Inferior parietal cortex (tissue), 1 donor: ENCODE results near the gene IST1.

ENCODE experiments used
- DNase-seq: peaks from one replicate; pipeline ENCODE4 v3.0.0-alpha.2; 2016; ENCODE audit errors: extremely low spot score

The IST1 gene

GRCh38 chr16:71917900-71918299 is 22.6 kb downstream of the IST1 start:
- no peak for DNase-seq

GRCh38 chr16:71919035-71919434 is 23.7 kb downstream of the IST1 start:
- DNase-seq = no peak

GRCh38 chr16:71920658-71921057 is 25.3 kb downstream of the IST1 start:
- DNase-seq = no peak

DNA sequence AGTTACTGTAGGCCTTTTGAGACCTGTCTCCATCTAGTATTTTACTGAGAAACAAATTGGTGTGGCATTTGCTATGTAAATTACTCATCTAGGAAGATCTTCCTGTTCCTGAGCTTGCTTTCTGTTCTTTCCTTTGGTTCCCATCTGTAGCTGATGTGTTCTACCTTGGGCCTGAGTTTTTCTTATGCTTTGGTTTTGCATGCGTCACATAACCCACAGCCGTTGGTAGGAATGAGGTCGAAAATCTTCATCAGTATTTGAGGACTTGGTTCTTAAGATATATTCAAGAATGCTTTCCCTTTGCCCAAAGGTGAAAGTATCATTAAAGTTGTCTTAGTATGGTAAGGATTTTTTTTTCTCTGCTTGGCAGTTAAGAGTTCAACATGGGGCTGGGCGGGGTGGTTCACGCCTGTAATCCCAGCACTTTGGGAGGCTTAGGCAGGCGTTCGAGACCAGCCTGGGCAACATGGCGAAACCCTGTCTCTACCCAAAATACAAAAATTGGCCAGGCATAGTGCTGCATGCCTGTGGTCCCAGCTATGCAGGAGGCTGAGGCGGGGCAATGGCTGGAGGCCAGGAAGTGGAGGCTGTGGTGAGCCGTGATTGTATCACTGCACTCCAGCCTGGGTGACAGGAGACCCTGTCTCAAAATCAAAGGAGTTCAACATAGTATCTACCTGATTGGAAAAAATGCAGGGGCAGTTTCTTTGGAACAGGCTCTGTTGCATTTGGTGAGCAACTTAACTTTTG is 28.8 kb downstream of the IST1 start:
- DNase-seq = no peak

DNA sequence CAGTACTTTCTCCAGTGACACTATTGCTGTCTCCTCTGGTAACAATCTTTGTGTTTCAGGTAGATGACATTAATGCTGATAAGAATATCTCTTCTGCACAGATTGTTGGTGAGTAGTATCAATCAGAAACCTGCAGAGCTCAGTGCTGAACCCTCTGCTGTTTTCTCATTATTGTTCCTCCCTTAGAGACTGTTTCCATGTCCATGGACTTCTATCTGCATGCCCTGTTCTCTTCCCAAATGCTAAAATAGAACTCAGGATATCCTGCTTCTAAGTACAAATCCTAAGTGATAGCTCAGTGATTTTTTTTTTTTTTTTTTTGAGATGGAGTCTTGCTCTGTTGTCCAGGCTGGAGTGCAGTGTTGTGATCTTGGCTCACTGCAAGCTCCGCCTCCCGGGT is 29.4 kb downstream of the IST1 start:
- no peak for DNase-seq

DNA sequence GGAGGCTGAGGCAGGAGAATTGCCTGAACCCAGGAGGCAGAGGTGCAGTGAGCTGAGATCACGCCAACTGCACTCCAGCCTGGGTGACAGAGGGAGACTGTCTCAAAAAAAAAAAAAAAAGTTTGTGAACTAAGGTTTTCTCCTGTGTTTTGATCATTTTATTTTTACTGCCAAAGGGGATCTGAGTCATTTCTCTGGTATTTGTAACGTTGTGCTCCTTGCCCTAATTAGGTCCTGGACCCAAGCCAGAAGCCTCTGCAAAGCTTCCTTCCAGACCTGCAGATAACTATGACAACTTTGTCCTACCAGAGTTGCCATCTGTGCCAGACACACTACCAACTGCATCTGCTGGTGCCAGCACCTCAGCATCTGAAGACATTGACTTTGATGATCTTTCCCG is 32.1 kb downstream of the IST1 start:
- DNase-seq = no peak

DNA sequence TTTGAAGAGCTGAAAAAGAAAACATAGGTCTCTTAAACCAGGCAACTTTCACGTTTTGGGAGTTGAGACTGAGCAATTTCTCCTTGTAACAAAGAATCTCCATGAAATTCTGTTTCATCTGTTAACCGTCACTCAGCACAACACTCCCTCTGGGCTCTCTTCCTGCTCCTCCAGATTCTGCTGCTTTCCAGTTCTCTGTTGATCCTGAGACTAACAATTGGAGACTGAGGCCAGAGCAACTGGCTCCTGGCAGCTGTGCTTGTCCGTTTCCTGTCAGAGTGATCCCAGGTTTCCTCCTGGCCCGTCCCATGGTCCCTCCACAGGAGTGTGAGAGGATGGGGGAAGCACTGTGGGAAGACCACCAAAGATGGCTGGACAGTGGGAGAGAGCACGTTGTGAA is 32.5 kb downstream of the IST1 start:
- DNase-seq = no peak

DNA sequence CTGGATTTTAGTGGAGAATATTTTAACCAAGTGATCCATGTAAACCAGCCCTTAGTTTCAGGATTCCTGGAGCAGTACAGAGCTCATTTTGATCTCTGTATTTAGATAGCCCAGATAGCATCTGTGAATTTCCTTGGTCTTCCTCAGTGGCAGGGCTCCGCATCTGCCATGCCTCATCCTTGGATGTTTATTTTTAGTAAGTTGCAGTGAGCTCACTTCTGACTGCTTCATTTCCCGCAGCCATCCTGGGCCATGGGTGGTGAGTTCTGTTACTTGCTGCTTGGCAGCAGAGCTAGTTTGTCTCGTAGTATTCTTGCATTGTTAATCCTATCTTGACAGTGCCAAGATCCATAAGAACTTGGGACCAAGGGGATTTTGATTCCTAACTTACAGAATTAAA is 33.7 kb downstream of the IST1 start:
- DNase-seq = peak; percentile 36

DNA sequence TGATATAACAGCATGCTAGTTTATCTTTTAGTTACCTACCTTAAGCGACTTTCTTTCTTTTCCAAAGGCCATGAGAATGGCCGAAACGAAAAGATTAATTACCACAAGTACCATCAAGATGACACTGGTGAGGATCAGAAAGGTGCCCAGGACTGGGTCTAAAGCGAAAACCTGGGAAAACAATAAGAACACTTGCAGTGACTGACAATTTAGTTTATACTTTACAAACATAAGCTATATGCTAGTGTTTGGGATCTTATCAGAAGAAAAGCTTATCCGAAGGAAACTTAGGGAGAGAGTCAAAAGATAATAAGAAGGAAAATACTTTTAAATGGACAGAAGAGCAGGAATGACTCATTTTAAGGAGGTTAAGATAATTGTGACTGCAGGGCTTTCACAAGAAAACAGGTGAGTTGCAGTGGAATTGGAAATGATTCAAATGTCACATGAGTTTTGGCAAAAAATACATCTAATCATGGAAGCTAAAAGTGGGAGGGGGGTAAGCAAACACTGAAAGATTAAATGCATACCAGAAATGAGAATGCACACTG is 34.8 kb downstream of the IST1 start:
- DNase-seq = no peak

GRCh38 chr16:71931001-71931400 is 35.7 kb downstream of the IST1 start:
- no peak for DNase-seq

GRCh38 chr16:71931599-71931998 is 36.3 kb downstream of the IST1 start:
- DNase-seq = no peak

DNA sequence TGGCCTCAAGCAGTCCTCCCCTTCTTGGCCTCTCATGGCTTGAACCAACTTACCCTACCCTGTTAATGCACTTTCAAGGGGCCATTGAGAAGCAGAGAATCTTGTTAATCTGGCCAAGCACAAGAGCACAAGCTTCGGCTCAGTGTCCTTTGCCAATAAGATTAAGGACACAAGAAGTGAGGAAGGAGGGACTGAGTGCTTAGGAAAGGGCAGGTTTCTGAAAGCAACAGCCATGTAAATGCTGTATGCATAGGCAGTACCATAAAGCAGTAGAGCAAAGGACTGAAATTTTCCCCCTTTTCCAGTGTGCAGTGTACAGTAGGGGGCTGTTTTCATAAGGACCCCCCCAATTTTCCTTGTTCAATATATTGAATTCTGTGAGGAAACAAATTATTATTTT is 37.7 kb downstream of the IST1 start:
- DNase-seq = no peak

- DNase-seq = no peak
Measured at GRCh38 chr16:71933913-71934695, 38.8 kb downstream of the IST1 start.

DNA sequence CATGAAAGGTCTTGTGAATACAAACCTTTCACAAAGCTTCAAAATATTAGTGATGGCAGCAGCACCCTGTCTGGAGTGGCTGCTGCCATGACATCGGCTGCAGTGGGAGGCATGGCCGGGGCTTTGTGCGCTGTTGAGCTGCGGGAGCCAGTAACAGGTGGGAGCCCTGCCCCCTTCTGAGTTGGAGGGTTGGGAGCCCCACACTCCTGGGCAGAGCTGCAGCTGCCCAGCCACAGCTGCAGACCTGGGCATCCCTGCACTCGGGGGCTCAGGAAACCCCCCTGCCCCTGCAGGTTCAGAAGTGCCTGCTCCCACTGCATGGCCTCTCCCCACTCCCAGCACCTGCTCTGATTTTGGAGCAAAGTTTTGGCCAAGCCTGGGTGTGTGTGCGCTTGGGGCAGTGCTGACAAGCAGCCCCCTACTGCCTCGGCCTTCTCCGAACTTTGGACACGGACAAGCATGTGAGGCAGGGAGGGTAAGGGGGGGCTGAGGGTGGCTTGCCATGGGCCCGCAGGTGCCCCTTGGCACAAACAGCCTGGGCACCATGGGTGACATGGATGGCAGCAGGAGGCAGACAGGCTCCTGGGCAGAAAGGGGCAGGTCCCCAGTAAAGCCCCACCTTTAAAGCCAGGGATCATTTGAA is 42.7 kb downstream of the IST1 start:
- DNase-seq = no peak

- no peak for DNase-seq
Measured at GRCh38 chr16:71943887-71944286, 48.6 kb downstream of the IST1 start.

DNA sequence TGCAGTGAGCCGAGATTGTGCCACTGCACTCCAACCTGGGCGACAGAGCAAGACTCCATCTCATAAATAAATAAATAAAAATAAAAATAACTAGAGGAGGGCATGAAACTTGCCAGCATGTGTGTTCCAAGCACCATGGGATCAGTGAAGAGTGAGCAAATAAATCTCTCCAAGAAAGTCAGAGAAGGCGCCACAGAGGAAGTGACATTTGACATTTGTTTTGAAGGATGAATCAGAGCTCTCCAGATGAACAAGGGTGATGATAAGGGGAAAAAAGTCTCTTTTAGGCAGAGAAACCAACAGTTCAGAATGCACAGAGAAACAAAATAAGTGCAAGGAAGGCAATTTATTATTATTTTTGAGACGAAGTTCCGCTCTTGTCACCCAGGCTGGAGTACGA is 50.3 kb downstream of the IST1 start:
- no peak for DNase-seq

DNA sequence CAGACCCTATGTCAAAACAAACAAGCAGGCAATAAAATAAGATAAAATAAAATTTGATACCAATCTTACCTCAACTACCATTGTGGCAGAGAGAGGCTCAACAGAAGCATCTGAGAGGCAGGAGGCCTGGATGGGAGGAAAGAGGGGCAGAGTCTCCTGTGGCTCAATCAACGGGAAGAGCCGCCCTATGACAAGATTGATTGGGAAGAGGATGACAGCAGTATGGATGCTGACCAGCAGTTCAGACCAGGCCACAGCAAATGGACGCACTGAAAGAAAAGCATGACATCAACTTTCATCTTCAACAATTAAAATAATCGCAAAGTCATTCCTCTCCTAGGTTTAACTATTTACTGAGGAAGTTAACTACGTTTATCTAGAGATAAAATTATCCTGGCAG is 57.5 kb downstream of the IST1 start:
- DNase-seq = no peak

- DNase-seq = no peak
Measured at GRCh38 chr16:71954180-71954579, 58.8 kb downstream of the IST1 start.

DNA sequence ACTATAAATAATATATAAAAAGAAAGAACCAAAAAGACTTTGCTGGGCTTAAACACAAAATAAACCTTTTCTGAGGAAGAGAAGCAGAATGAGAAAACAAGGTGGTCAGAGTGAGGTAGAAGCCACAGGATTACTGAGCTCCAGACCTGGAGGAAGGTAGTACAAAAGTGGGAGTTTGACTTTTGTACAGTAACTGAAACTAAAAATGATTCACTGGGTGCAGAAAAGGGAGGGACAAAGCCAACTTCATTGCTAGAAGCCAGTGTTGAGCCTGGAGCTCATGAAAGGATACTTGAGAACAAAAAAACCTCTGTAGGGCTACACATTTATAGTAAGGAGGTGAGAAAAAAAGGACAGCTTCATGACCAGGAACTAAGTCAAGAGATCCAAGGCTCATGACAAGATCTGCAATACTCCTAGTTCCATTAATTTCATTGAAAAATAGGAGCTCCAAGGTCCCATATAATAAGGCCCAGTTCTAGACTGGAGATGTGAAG is 59.4 kb downstream of the IST1 start:
- no peak for DNase-seq

GRCh38 chr16:71956486-71956885 is 61.2 kb downstream of the IST1 start:
- no peak for DNase-seq

DNA sequence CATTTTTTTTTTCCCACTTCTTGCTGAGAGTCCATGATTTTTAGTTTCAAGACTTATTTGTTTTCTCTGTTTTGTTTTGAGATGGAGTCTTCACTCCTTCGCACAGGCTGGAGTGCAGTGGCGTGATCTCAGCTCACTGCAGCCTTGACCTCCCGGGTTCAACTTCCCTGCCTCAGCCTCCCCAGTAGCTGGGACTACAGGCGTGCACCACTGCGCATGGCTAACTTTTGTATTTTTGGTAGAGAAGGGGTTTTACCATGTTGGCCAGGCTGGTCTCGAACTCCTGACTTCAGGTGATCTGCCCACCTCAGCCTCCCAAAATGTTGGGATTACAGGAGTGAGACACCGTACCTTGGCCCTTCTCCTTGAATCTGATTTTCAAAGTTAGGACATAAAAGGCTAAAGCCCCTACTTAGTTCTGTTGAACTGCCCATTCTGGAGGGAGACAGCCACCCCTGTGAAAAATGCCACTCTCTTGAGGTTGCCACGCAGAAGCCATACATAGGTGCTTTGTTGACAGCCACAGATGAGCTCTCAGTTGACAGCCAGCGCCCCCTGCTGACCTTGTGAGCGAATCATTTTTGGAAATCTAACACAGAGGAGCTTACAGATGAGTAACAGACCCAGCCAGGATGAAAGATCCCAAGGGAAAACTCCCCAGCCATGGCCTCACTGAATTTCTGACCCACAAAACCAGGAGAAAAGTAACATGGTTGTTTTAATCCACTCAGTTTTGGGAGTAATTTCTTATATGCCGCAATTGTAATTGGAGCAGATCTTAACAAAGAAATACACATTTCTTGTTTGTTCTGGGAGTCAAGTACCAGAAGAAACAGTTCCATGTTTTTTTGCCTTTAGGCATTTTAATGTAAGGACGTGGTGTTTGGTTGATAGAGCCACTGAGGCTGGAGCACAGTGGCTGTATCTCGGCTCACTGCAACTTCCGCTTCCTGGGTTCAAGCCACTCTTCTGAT is 66.0 kb downstream of the IST1 start:
- DNase-seq = peak; percentile 93
